GM18505 (cell line): ENCODE results near the gene GSTM4.
"Not testable (repeated sequence)": the region's sequence is repeated elsewhere in the genome, so short reads cannot be mapped to it uniquely, and the experiment has no call there.

Source experiments
- ATAC-seq: cut with Tn5 transposase; IDR thresholded peaks from one replicate; pipeline ENCODE4 v1.9.1; 2021; ENCODE audit not compliant: unreplicated experiment
- POLR2A ChIP-seq: IDR thresholded peaks from 4 replicates; pipeline ENCODE4 v1.6.1; 2011; ENCODE audit warnings: borderline replicate concordance; ENCODE audit not compliant: insufficient read depth, insufficient read length; ENCODE audit errors: extremely low read depth

GSTM4 gene

GRCh38 chr1:109705411-109705810 lies 49.5 kb downstream of the GSTM4 start:
- TF ChIP-seq POLR2A, result no peak
- ATAC-seq, result no peak

DNA sequence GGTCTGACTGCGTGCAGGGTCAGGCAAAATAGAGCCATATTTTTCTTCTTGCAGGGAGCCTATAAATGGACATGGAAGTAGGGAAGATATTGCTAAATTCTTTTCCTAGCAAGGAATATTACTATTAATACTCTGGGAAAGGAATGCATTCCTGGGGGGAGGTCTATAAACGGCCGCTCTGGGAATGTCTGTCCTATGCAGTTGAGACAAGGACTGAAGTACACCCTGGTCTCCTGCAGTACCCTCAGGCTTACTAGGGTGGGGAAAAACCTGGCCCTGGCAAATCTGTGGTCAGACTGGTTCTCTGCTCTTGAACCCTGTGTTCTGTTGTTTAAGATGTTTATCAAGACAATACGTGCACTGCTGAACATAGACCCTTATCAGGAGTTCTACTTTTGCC lies 53.0 kb downstream of the GSTM4 start:
- not testable (repeated sequence) for ATAC-seq

- ATAC-seq, result not testable (repeated sequence)
Measured at GRCh38 chr1:109709822-109710221, 53.9 kb downstream of the GSTM4 start.
